DND-41 (cell line): ENCODE data around the gene PTPRJ.

Experiments
- EZH2 ChIP-seq: IDR thresholded peaks from 3 replicates; pipeline ENCODE4 v1.6.1; 2012; ENCODE audit warnings: borderline replicate concordance, low read depth, mild to moderate bottlenecking, moderate library complexity, low read length, inconsistent platforms; ENCODE audit not compliant: severe bottlenecking
- TF ChIP-seq, protein P1 (sequence below): IDR thresholded peaks from 2 replicates; pipeline ENCODE4 v1.5.1; 2012; ENCODE audit warnings: borderline replicate concordance, low read length, moderate library complexity, mild to moderate bottlenecking; ENCODE audit not compliant: poor library complexity, severe bottlenecking; ENCODE audit errors: extremely low read depth

GRCh38 chr11:48028914-48029680 is 48.7 kb downstream of the PTPRJ start:
- TF ChIP-seq, protein P1, sequence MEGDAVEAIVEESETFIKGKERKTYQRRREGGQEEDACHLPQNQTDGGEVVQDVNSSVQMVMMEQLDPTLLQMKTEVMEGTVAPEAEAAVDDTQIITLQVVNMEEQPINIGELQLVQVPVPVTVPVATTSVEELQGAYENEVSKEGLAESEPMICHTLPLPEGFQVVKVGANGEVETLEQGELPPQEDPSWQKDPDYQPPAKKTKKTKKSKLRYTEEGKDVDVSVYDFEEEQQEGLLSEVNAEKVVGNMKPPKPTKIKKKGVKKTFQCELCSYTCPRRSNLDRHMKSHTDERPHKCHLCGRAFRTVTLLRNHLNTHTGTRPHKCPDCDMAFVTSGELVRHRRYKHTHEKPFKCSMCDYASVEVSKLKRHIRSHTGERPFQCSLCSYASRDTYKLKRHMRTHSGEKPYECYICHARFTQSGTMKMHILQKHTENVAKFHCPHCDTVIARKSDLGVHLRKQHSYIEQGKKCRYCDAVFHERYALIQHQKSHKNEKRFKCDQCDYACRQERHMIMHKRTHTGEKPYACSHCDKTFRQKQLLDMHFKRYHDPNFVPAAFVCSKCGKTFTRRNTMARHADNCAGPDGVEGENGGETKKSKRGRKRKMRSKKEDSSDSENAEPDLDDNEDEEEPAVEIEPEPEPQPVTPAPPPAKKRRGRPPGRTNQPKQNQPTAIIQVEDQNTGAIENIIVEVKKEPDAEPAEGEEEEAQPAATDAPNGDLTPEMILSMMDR = no peak
- no peak for TF ChIP-seq EZH2
